HepG2 (cell line): ENCODE results near the gene SYPL1. TPM values are rescaled to one million over a fixed set of nuclear protein-coding genes. Genes with fewer than 3 reads are reported as not detected.

Source experiments
- ATAD3A ChIP-seq: sonication (generic); formaldehyde crosslinking; IDR thresholded peaks from 2 replicates; pipeline ENCODE4 v1.4.0; 2020; ENCODE audit warnings: missing genetic modification reagents
- CBX1 ChIP-seq: IDR thresholded peaks from one replicate; pipeline ENCODE4 v1.6.1; 2016; ENCODE audit warnings: antibody characterized with exemption, low read depth
- DRAP1 ChIP-seq: IDR thresholded peaks from 2 replicates; pipeline ENCODE4 v1.6.1; 2016; ENCODE audit warnings: missing genetic modification reagents, missing compliant biosample characterization
- EZH2 ChIP-seq: conservative IDR thresholded peaks from 2 replicates; pipeline ENCODE4 v1.6.1; 2012; ENCODE audit warnings: mild to moderate bottlenecking, low read depth, low read length, moderate library complexity
- FOSL1 ChIP-seq: sonication (generic); formaldehyde crosslinking; IDR thresholded peaks from 2 replicates; pipeline ENCODE4 v1.9.0; 2021; ENCODE audit warnings: missing genetic modification reagents, borderline replicate concordance
- GPN1 ChIP-seq: sonication (generic); formaldehyde crosslinking; IDR thresholded peaks from 2 replicates; pipeline ENCODE4 v1.5.1; 2020; ENCODE audit warnings: missing genetic modification reagents, borderline replicate concordance
- HDAC1 ChIP-seq: sonication (generic); formaldehyde crosslinking; IDR thresholded peaks from 2 replicates; pipeline ENCODE4 v1.5.1; 2020; ENCODE audit warnings: mild to moderate bottlenecking, missing genetic modification reagents
- HIVEP1 ChIP-seq: sonication (generic); formaldehyde crosslinking; IDR thresholded peaks from 2 replicates; pipeline ENCODE4 v1.4.0; 2020; ENCODE audit warnings: mild to moderate bottlenecking, missing genetic modification reagents
- JUND ChIP-seq: sonication (generic); formaldehyde crosslinking; IDR thresholded peaks from 2 replicates; pipeline ENCODE4 v1.8.0; 2022; ENCODE audit warnings: mild to moderate bottlenecking, missing genetic modification reagents
- KDM5B ChIP-seq: sonication (generic); formaldehyde crosslinking; IDR thresholded peaks from 2 replicates; pipeline ENCODE4 v1.4.0; 2020; ENCODE audit warnings: missing genetic modification reagents, mild to moderate bottlenecking, borderline replicate concordance
- NFRKB ChIP-seq: fragments of 450-650 bp; IDR thresholded peaks from 2 replicates; pipeline ENCODE4 v1.6.1; 2017
- NR0B2 ChIP-seq: sonication (generic); formaldehyde crosslinking; IDR thresholded peaks from 2 replicates; pipeline ENCODE4 v1.4.0; 2020; ENCODE audit warnings: mild to moderate bottlenecking, missing genetic modification reagents
- PHF8 ChIP-seq: sonication (generic); formaldehyde crosslinking; IDR thresholded peaks from 2 replicates; pipeline ENCODE4 v1.5.0; 2020; ENCODE audit warnings: missing genetic modification reagents
- RBFOX2 ChIP-seq: fragments of 200-400 bp; formaldehyde crosslinking; IDR thresholded peaks from 2 replicates; pipeline ENCODE4 v1.6.1; 2017; ENCODE audit warnings: low read depth, mild to moderate bottlenecking, low read length
- SKI ChIP-seq: fragments of 450-650 bp; IDR thresholded peaks from one replicate; pipeline ENCODE4 v1.6.1; 2018; ENCODE audit warnings: mild to moderate bottlenecking; ENCODE audit not compliant: partially characterized antibody
- TBP ChIP-seq: sonication (generic); formaldehyde crosslinking; IDR thresholded peaks from 2 replicates; pipeline ENCODE4 v1.5.0; 2020; ENCODE audit warnings: missing genetic modification reagents
- TRIM24 ChIP-seq: sonication (generic); formaldehyde crosslinking; IDR thresholded peaks from 2 replicates; pipeline ENCODE4 v1.8.0; 2022; ENCODE audit warnings: mild to moderate bottlenecking, missing genetic modification reagents
- XRCC5 ChIP-seq: fragments of 200-400 bp; formaldehyde crosslinking; optimal IDR thresholded peaks from 2 replicates; pipeline ENCODE3; 2017; ENCODE audit warnings: mild to moderate bottlenecking, low read length
- ZFP36L1 ChIP-seq: sonication (generic); formaldehyde crosslinking; IDR thresholded peaks from 2 replicates; pipeline ENCODE4 v1.8.0; 2022; ENCODE audit warnings: mild to moderate bottlenecking, missing genetic modification reagents, moderate library complexity
- ZNF160 ChIP-seq: sonication (generic); formaldehyde crosslinking; IDR thresholded peaks from 2 replicates; pipeline ENCODE4 v1.8.0; 2022; ENCODE audit warnings: mild to moderate bottlenecking, inconsistent platforms, missing genetic modification reagents
- ZNF18 ChIP-seq: sonication (generic); formaldehyde crosslinking; IDR thresholded peaks from 2 replicates; pipeline ENCODE4 v1.8.0; 2022; ENCODE audit warnings: mild to moderate bottlenecking, missing genetic modification reagents; ENCODE audit not compliant: insufficient replicate concordance
- ZNF205 ChIP-seq: IDR thresholded peaks from 2 replicates; pipeline ENCODE4 v1.6.1; 2018; ENCODE audit warnings: missing biosample characterization, missing genetic modification reagents
- ZNF326 ChIP-seq: sonication (generic); formaldehyde crosslinking; IDR thresholded peaks from 2 replicates; pipeline ENCODE4 v1.4.0; 2020; ENCODE audit warnings: missing genetic modification reagents, borderline replicate concordance
- ZNF496 ChIP-seq: sonication (generic); formaldehyde crosslinking; IDR thresholded peaks from 2 replicates; pipeline ENCODE4 v1.8.1; 2023; ENCODE audit warnings: mild to moderate bottlenecking, moderate library complexity, missing genetic modification reagents; ENCODE audit not compliant: insufficient replicate concordance
- ZNF510 ChIP-seq: sonication (generic); formaldehyde crosslinking; IDR thresholded peaks from 2 replicates; pipeline ENCODE4 v1.4.0; 2020; ENCODE audit warnings: low read depth, mild to moderate bottlenecking, missing genetic modification reagents
- ZNF557 ChIP-seq: sonication (generic); formaldehyde crosslinking; IDR thresholded peaks from 2 replicates; pipeline ENCODE4 v1.4.0; 2020; ENCODE audit warnings: missing genetic modification reagents
- ZNF660 ChIP-seq: sonication (generic); formaldehyde crosslinking; IDR thresholded peaks from 2 replicates; pipeline ENCODE4 v1.5.1; 2020; ENCODE audit warnings: mild to moderate bottlenecking, low read depth, missing genetic modification reagents, borderline replicate concordance
- ZNF766 ChIP-seq: sonication (generic); formaldehyde crosslinking; IDR thresholded peaks from 2 replicates; pipeline ENCODE4 v1.5.0; 2020; ENCODE audit warnings: missing genetic modification reagents, borderline replicate concordance
- ZNF781 ChIP-seq: sonication (generic); formaldehyde crosslinking; IDR thresholded peaks from 2 replicates; pipeline ENCODE4 v1.5.1; 2020; ENCODE audit warnings: borderline replicate concordance, mild to moderate bottlenecking, missing genetic modification reagents; ENCODE audit errors: not compliant biosample characterization
- polyA plus RNA-seq, 8 experiments: library from polyadenylated mRNA; depleted of rRNA in 3 of 8; stranded (reverse) in 7 of 8; unstranded in 1 of 8; fragments of >200 nt; fragmentation: Illumina TruSeq in 4 of 8; extraction: Trizol in 4 of 8; gene quantifications; 2 replicates each; pipeline versions ENCODE4 v1.2.1 to v1.2.3, GENCODE V29; 2011 to 2016; ENCODE audit warnings: low read depth in 4 of 8, missing spikeins in 1 of 8, mixed read lengths in 1 of 8; ENCODE audit not compliant: insufficient read depth in 1 of 8
- total RNA-seq, 5 experiments: library from RNA; depleted of rRNA; stranded (reverse); fragments of >200 nt; fragmentation: Illumina TruSeq; extraction: Trizol; gene quantifications; 2 replicates each; pipeline ENCODE4 v1.2.3, GENCODE V29; 2016; ENCODE audit warnings: low read depth in 1 of 5

SYPL1 gene
- total and polyA plus RNA-seq, 2 of the 13 experiments (the other 11 are each of a cell fraction or from before 2014, with no cell fraction given), result 27.5 to 40.2 TPM

DNA sequence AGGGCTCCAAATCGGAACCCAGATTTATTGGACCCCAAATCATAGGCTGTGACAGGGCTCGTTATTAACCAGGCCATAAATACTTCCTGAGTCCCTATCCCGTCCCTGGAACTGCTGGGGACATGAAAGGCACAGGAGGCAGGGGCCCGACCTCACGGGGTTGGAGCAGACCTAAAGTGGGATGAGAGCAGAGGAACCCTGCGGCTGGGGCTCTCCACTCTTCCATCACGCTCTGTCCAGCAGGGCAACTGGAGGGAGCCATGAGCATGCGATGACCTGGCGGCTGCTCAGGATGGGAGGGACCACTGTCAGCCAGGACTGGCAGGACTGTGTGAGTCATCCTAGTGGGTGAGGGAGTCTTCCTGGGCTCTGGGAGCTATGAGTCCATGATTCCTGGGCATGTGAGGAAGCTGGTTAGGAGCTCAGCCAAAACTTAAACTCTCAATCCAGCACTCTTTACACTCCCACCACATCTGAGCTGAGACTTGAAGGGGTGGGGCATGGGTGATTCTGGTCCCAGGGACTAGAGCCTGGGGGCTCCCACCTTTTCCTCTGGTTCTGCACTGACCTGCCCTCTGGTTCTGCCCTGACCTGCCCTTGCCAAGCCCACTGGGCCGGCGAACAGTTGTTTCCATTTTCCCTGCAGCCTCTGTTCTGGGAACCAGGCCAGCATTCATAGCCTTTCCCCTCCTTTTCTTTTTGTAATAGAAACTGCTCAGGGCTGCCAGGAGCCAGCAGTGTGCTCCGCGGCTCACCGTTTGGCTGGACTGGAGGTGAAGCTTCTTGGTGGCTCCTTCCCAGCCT lies 47.1 kb downstream of the SYPL1 start (continued):
- TF ChIP-seq NR0B2 (CRISPR knock-in tag), result no peak
- no peak for TF ChIP-seq EZH2
- TF ChIP-seq XRCC5, result peak; percentile 50
- 0 out of 2 replicates have a peak, but pooled peaks have one; percentile 2 for TF ChIP-seq ZNF766 (CRISPR knock-in tag)
- TF ChIP-seq CBX1, result no peak
- TF ChIP-seq ZNF18 (CRISPR knock-in tag), result peak; percentile 52
- no peak for TF ChIP-seq ZNF496
- TF ChIP-seq ZNF781 (CRISPR knock-in tag), result no peak
- no peak for TF ChIP-seq TRIM24 (CRISPR knock-in tag)
- no peak for TF ChIP-seq ZNF660 (CRISPR knock-in tag)
- no peak for TF ChIP-seq TBP (CRISPR knock-in tag)
- no peak for TF ChIP-seq DRAP1
- no peak; the same call in 1 of the 2 replicates for TF ChIP-seq HDAC1 (CRISPR knock-in tag)
- no peak for TF ChIP-seq ZNF326 (CRISPR knock-in tag)
- peak; percentile 77 for TF ChIP-seq FOSL1
- TF ChIP-seq ZNF557 (CRISPR knock-in tag), result no peak
- TF ChIP-seq JUND (CRISPR knock-in tag), result peak; percentile 85; the same call in 1 of the 2 replicates
- no peak for TF ChIP-seq PHF8 (CRISPR knock-in tag)
- TF ChIP-seq KDM5B, result 0 out of 2 replicates have a peak, but pooled peaks have one; percentile 41
- TF ChIP-seq NFRKB, result no peak
- TF ChIP-seq HIVEP1 (CRISPR knock-in tag), result no peak
- no peak for TF ChIP-seq SKI
- no peak for TF ChIP-seq GPN1 (CRISPR knock-in tag)
- no peak for TF ChIP-seq ZNF160
- TF ChIP-seq ZNF510, result no peak
- TF ChIP-seq ATAD3A (CRISPR knock-in tag), result no peak
- no peak for TF ChIP-seq RBFOX2
- no peak for TF ChIP-seq ZFP36L1 (CRISPR knock-in tag)
- TF ChIP-seq ZNF205 (CRISPR knock-in tag), result no peak
